Measurements from ENCODE around the gene NEUROG1.

DNA sequence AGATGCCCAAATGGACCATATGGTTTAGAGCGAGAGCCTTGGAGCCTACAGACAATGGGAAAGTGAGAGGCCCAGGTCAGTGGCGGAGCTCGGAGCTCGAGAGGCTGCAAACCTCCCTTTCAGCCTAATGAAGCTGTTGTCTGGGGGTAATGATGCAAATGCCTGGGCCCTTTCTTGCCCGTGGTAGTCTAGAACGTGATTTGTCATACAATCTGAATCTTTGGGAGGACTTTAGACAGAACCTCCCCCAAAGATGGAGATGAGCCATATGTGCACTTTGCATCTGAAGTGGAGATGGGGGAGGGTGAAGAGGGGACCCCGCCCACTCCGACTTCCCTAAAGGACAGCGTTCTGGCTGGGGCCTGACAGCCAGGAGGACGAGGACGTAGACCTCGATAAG is 10.3 kb upstream of the NEUROG1 start:
- TF ChIP-seq ZBTB1 (CRISPR knock-in tag; IDR thresholded peaks at IDR 0.05; ENCODE audit: borderline replicate concordance) (no peak), CHD2 (IDR thresholded peaks at IDR 0.05; ENCODE audit: low read depth, low read length) (no peak), POLR2A (IDR thresholded peaks at IDR 0.05; ENCODE audit: insufficient read depth in 1 of 2, low read depth in 2 of 2, low read length in 2 of 2) (no peak)
